AG04449 (cell line): ENCODE data around the gene BMP4.
"Not testable (repeated sequence)": the region's sequence is repeated elsewhere in the genome, so short reads cannot be mapped to it uniquely, and the experiment has no call there.

Experiments
- CTCF ChIA-PET: fragments of 350-600 bp; formaldehyde crosslinking; extraction: SDS; loops from one replicate; lab custom pipeline; 2021; ENCODE audit warnings: antibody characterized with exemption; lab: Yijun Ruan, JAX
- POLR2A ChIA-PET: fragments of 400-600, 350-600 bp; formaldehyde crosslinking; extraction: SDS; loops from one replicate; lab custom pipeline; 2020; ENCODE audit warnings: antibody characterized with exemption, inconsistent platforms; lab: Yijun Ruan, JAX
- DNase-seq: peaks from one replicate; pipeline ENCODE4 v3.0.0-alpha.2; 2010; ENCODE audit warnings: low read depth, low spot score
- H3K4me3 ChIP-seq: 2 replicates; pipeline ENCODE4 v1.5.1; 2011; ENCODE audit warnings: low read depth, mild to moderate bottlenecking, control low read depth, low read length
- CTCF ChIP-seq: IDR thresholded peaks from one replicate; pipeline ENCODE4 v1.5.1; 2011; ENCODE audit warnings: mild to moderate bottlenecking, moderate library complexity, low read length, control low read depth, inconsistent platforms; ENCODE audit not compliant: insufficient read depth; ENCODE audit errors: missing control alignments

Gene BMP4

GRCh38 chr14:53999061-53999488 is 42.5 kb upstream of the BMP4 start:
- peak; percentile 81 for DNase-seq
- POLR2A ChIA-PET = interaction anchor here (0.7 kb wide), 1 partner anchor 818 kb away, joined by 3 read pairs; no protein-coding TSS in a partner anchor
- no peak overlapping the region for H3K4me3 ChIP-seq
- CTCF ChIA-PET = no interaction called here
- TF ChIP-seq CTCF = no peak

- no peak for DNase-seq
- POLR2A ChIA-PET = no interaction called here
Measured at GRCh38 chr14:53996041-53996440, 39.4 kb upstream of the BMP4 start.

GRCh38 chr14:53993920-53994607 is 37.4 kb upstream of the BMP4 start:
- POLR2A ChIA-PET = no interaction called here
- DNase-seq = no peak
- no peak overlapping the region for H3K4me3 ChIP-seq
- no peak for TF ChIP-seq CTCF
- CTCF ChIA-PET = no interaction called here

More at GRCh38 chr14:53996041-53996440, 39.4 kb upstream of the BMP4 start:
- CTCF ChIA-PET = interaction anchor here (1.2 kb wide), 1 partner anchor 179 kb away, joined by 4 read pairs; no protein-coding TSS in a partner anchor
- H3K4me3 ChIP-seq = no peak overlapping the region
- no peak for TF ChIP-seq CTCF

- no peak for TF ChIP-seq CTCF
- POLR2A ChIA-PET = no interaction called here
- CTCF ChIA-PET = no interaction called here
- H3K4me3 ChIP-seq = no peak overlapping the region
- no peak for DNase-seq
Measured at GRCh38 chr14:53990978-53991377, 34.4 kb upstream of the BMP4 start.

GRCh38 chr14:53986718-53987117 is 30.1 kb upstream of the BMP4 start:
- H3K4me3 ChIP-seq, DNase-seq, POLR2A ChIA-PET: not testable (repeated sequence)
- CTCF ChIA-PET = interaction anchor here (0.8 to 1.0 kb wide), 2 partner anchors 22 to 353 kb away, joined by 3 read pairs; no protein-coding TSS in a partner anchor

GRCh38 chr14:53984958-53985357 is 28.3 kb upstream of the BMP4 start:
- POLR2A ChIA-PET, CTCF ChIA-PET, H3K4me3 ChIP-seq, DNase-seq: not testable (repeated sequence)

GRCh38 chr14:53983112-53983511 is 26.5 kb upstream of the BMP4 start:
- DNase-seq = no peak

More at GRCh38 chr14:53983112-53983511, 26.5 kb upstream of the BMP4 start:
- ChIA-PET CTCF (no interaction called here), POLR2A (no interaction called here)
- no peak overlapping the region for H3K4me3 ChIP-seq
- TF ChIP-seq CTCF = no peak
